ENCODE data around the gene SUB1. TPM values are rescaled to one million over a fixed set of nuclear protein-coding genes. Genes with fewer than 3 reads are reported as not detected.

The SUB1 gene
- polyA plus RNA-seq, 1 of the 3 experiments (the other 2 are of a cell fraction), result 50.8 TPM

GRCh38 chr5:32598997-32599549, 13.7 kb downstream of the SUB1 start:
- Histone ChIP-seq H3K4me3 (ENCODE audit: low read depth in 2 of 2, low read length in 1 of 2) (no peak overlapping the region), H3F3A (replicated peaks; ENCODE audit: insufficient read depth) (peaks cover 57% of the 10 kb centered on the region), H3K27ac (ENCODE audit: low read depth in 2 of 2, low read length in 1 of 2) (peak overlapping the region; percentile 81 to 82; a peak in 3 of 4 replicates), H3K79me2 (ENCODE audit: insufficient read depth) (peaks cover 91% of the 10 kb centered on the region), H3K36me3 (replicated peaks in 1 of 2; ENCODE audit: control insufficient read depth in 1 of 2, insufficient read depth in 2 of 2, low read length in 1 of 2) (peaks cover 92 to 95% of the 10 kb centered on the region in 2 experiments), H2AFZ (ENCODE audit: low read depth) (no peak overlapping the region), H3K9ac (no peak overlapping the region), H3K9me3 (no peaks in the 10 kb centered on the region), H4K20me1 (ENCODE audit: insufficient read depth) (peaks cover 14% of the 10 kb centered on the region), H3K9me2 (no peaks in the 10 kb centered on the region), H3K27me3 (ENCODE audit: insufficient read depth) (no peaks in the 10 kb centered on the region), H3K4me2 (peak overlapping the region; percentile 9; the same call in 1 of the 2 replicates), H3K4me1 (ENCODE audit: control insufficient read depth in 1 of 2, insufficient read depth in 2 of 2, low read depth in 1 of 2, low read length in 1 of 2) (peaks cover 0 to 35% of the 10 kb centered on the region in 2 experiments; a peak in 3 of 4 replicates)
- ChIA-PET POLR2A (no interaction called here), CTCF (interaction anchor here (0.9 to 2.9 kb wide), 4 partner anchors 9 to 367 kb away, joined by 3 to 27 read pairs (median 8); no protein-coding TSS in a partner anchor)
- TF ChIP-seq GABPA (IDR thresholded peaks at IDR 0.05; ENCODE audit: low read depth) (no peak), CTCF (IDR thresholded peaks at IDR 0.05) (no peak), USF2 (IDR thresholded peaks at IDR 0.05; ENCODE audit: borderline replicate concordance, low read depth, low read length) (no peak), SIN3A (IDR thresholded peaks at IDR 0.05; ENCODE audit: borderline replicate concordance, low read depth, low read length) (no peak), SMC3 (IDR thresholded peaks at IDR 0.05; ENCODE audit: low read depth, low read length) (no peak), USF1 (IDR thresholded peaks at IDR 0.05; ENCODE audit: borderline replicate concordance, low read depth) (no peak), RXRA (IDR thresholded peaks at IDR 0.05; ENCODE audit: borderline replicate concordance, low read depth) (no peak), REST (IDR thresholded peaks at IDR 0.05; ENCODE audit: low read depth, low read length) (no peak), TAF1 (IDR thresholded peaks at IDR 0.05; ENCODE audit: borderline replicate concordance, low read depth, low read length) (no peak)
- no peak for DNase-seq
- 72% methylated on average over 3 of the region's 3 CpGs for WGBS (ENCODE audit: low lambda C conversion rate)
